ENCODE data around the gene FBXL4.

DNA sequence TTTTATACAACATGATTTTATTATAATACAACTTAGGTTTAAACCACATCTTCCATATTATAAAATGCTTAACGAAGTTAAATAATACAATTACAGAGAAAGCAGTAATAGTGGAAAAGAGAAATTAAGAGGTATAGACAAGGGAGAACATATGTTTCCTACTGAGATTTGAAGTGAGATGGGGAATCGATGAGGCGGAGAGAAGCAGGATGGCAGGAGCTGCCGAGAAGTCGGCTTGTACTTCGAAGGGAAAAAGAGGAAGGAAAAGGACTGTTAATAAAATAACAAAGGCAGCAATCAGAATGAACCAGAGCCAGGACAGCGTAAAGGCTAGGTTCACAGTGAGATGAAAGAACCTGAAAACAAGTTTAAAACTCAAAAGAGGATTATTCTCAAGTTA lies 15.4 kb downstream of the FBXL4 start:
- no peak for TF ChIP-seq POLR2A (IDR thresholded peaks at IDR 0.05)
- TF ChIP-seq, protein P1, sequence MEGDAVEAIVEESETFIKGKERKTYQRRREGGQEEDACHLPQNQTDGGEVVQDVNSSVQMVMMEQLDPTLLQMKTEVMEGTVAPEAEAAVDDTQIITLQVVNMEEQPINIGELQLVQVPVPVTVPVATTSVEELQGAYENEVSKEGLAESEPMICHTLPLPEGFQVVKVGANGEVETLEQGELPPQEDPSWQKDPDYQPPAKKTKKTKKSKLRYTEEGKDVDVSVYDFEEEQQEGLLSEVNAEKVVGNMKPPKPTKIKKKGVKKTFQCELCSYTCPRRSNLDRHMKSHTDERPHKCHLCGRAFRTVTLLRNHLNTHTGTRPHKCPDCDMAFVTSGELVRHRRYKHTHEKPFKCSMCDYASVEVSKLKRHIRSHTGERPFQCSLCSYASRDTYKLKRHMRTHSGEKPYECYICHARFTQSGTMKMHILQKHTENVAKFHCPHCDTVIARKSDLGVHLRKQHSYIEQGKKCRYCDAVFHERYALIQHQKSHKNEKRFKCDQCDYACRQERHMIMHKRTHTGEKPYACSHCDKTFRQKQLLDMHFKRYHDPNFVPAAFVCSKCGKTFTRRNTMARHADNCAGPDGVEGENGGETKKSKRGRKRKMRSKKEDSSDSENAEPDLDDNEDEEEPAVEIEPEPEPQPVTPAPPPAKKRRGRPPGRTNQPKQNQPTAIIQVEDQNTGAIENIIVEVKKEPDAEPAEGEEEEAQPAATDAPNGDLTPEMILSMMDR (IDR thresholded peaks at IDR 0.05) = no peak

Measured in lower leg skin (tissue), 3 donors.